Panc1 (cell line): ENCODE results near the gene PMS1. TPM values are rescaled to one million over a fixed set of nuclear protein-coding genes. Genes with fewer than 3 reads are reported as not detected.

Experiments
- ATAC-seq: fragments of 200-7000 bp; cut with Tn5 transposase; 2 replicates; pipeline ENCODE4 v1.9.1; 2020; ENCODE audit warnings: mild to moderate bottlenecking, moderate library complexity
- BruUV-seq: library from RNA; stranded (reverse); fragments of 400-500 nt; replicated peaks from 2 replicates; lab custom pipeline; 2021; lab: Mats Ljungman, UMichigan
- CTCF ChIA-PET: fragments of 300-600 bp; sonication (Branson Sonifier 250); formaldehyde crosslinking; loops from one replicate; lab custom pipeline; 2022; ENCODE audit warnings: antibody characterized with exemption; lab: Charles Lee
- POLR2A ChIA-PET: fragments of 300-600 bp; sonication (Branson Sonifier 250); formaldehyde crosslinking; loops from one replicate; lab custom pipeline; 2022; ENCODE audit warnings: antibody characterized with exemption; lab: Charles Lee
- DNase-seq: peaks from one replicate; pipeline ENCODE4 v3.0.0-alpha.2; 2010; ENCODE audit warnings: low read depth, low spot score
- H3K27ac ChIP-seq: 2 replicates; pipeline ENCODE4 v1.5.1; 2011; ENCODE audit warnings: mild to moderate bottlenecking, low read length, inconsistent platforms
- H3K27me3 ChIP-seq: fragments of 200-500 bp; sonication (Bioruptor generic); 2 replicates; pipeline ENCODE4 v1.6.0; 2014; ENCODE audit warnings: low read length, inconsistent platforms; ENCODE audit not compliant: control insufficient read depth, insufficient read depth
- H3K36me3 ChIP-seq: fragments of 200-500 bp; sonication (Bioruptor generic); 2 replicates; pipeline ENCODE4 v1.5.1; 2014; ENCODE audit warnings: inconsistent platforms, mild to moderate bottlenecking, low read length, moderate library complexity; ENCODE audit not compliant: control insufficient read depth, insufficient read depth
- H3K4me1 ChIP-seq: 2 replicates; pipeline ENCODE4 v1.5.1; 2011; ENCODE audit warnings: inconsistent platforms, mild to moderate bottlenecking, low read length, moderate library complexity; ENCODE audit not compliant: control insufficient read depth, insufficient read depth
- H3K4me3 ChIP-seq, 2 experiments: 2 replicates each; pipeline ENCODE4 v1.5.1; 2011 to 2012; ENCODE audit warnings: low read depth in 2 of 2, low read length in 2 of 2, mild to moderate bottlenecking in 2 of 2, inconsistent platforms in 1 of 2, moderate library complexity in 1 of 2
- H3K9me3 ChIP-seq: fragments of 200-500 bp; sonication (Bioruptor generic); 2 replicates; pipeline ENCODE4 v1.5.1; 2014; ENCODE audit warnings: low read depth, mild to moderate bottlenecking, inconsistent platforms, low read length, moderate library complexity; ENCODE audit not compliant: control insufficient read depth, insufficient read depth
- CTCF ChIP-seq: fragments of 450-650 bp; IDR thresholded peaks from 2 replicates; pipeline ENCODE4 v1.5.1; 2017; ENCODE audit warnings: mild to moderate bottlenecking
- POLR2AphosphoS5 ChIP-seq: IDR thresholded peaks from 2 replicates; pipeline ENCODE4 v1.6.1; 2012; ENCODE audit warnings: mild to moderate bottlenecking, low read depth, low read length, moderate library complexity
- REST ChIP-seq, 2 experiments: IDR thresholded peaks; 2 replicates each; pipeline ENCODE4 v1.6.1; 2011 to 2012; ENCODE audit warnings: low read depth in 2 of 2, control low read depth in 1 of 2, low read length in 1 of 2, mild to moderate bottlenecking in 1 of 2, moderate library complexity in 1 of 2; ENCODE audit not compliant: insufficient read depth in 1 of 2
- SIN3A ChIP-seq: IDR thresholded peaks from 2 replicates; pipeline ENCODE4 v1.6.1; 2012; ENCODE audit warnings: low read depth, mild to moderate bottlenecking, low read length, moderate library complexity, borderline replicate concordance; ENCODE audit not compliant: insufficient read depth
- TCF7L2 ChIP-seq: IDR thresholded peaks from 2 replicates; pipeline ENCODE4 v1.6.1; 2011; ENCODE audit warnings: mild to moderate bottlenecking, low read depth, low read length, inconsistent platforms
- in situ Hi-C: cut with HindIII; loops from 2 replicates; pipeline ENCODE4 v1.10.0; 2016; ENCODE audit warnings: low sequenced_read_pairs, low pct_unique_long_range_greater_than_20kb
- intact Hi-C: fragments of 100-400 bp; cut with micrococcal nuclease; formaldehyde crosslinking; loops from one replicate; pipeline ENCODE4 v1.10.0; 2022; ENCODE audit not compliant: unreplicated experiment
- total RNA-seq: library from RNA; stranded (reverse); gene quantifications from one replicate; pipeline ENCODE4 v1.2.1, GENCODE V29; 2021; ENCODE audit not compliant: unreplicated experiment

The PMS1 gene
- total RNA-seq, 1 experiment from 2014 or later, result 47.0 TPM

GRCh38 chr2:189821953-189822748 lies 37.9 kb downstream of the PMS1 start:
- Histone ChIP-seq H3K36me3 (peaks cover 11% of the 10 kb centered on the region), H3K9me3 (no peaks in the 10 kb centered on the region), H3K4me3 (no peak overlapping the region), H3K27ac (no peak overlapping the region), H3K27me3 (no peaks in the 10 kb centered on the region), H3K4me1 (no peaks in the 10 kb centered on the region)
- no peak for TF ChIP-seq CTCF
- TF ChIP-seq SIN3A, result no peak
- TF ChIP-seq TCF7L2, result no peak
- TF ChIP-seq REST (IDR thresholded peaks at IDR 0.05; ENCODE audit: insufficient read depth in 1 of 2, low read depth in 2 of 2, low read length in 1 of 2), result no peak
- no peak for TF ChIP-seq POLR2AphosphoS5
- no TSS peak for BruUV-seq
- ChIA-PET POLR2A (no interaction called here), CTCF (no interaction called here)
- ATAC-seq (no peak), DNase-seq (no peak)
- in situ Hi-C loops (no loop called here), intact Hi-C loops (no loop called here)

GRCh38 chr2:189824694-189825396 lies 40.6 kb downstream of the PMS1 start:
- no peaks in the 10 kb centered on the region for H3K9me3 ChIP-seq
- POLR2A ChIA-PET, result no interaction called here
- intact Hi-C loops, result no loop called here
- no peak overlapping the region for H3K27ac ChIP-seq
- no TSS peak for BruUV-seq
- H3K4me1 ChIP-seq, result no peaks in the 10 kb centered on the region; the same call in 1 of the 2 replicates
- TF ChIP-seq TCF7L2 (no peak), SIN3A (no peak), CTCF (no peak), REST (IDR thresholded peaks at IDR 0.05; ENCODE audit: insufficient read depth in 1 of 2, low read depth in 2 of 2, low read length in 1 of 2) (no peak), POLR2AphosphoS5 (no peak)
- in situ Hi-C loops, result no loop called here
- CTCF ChIA-PET, result no interaction called here
- no peaks in the 10 kb centered on the region for H3K27me3 ChIP-seq
- no peak overlapping the region for H3K4me3 ChIP-seq
- H3K36me3 ChIP-seq, result no peaks in the 10 kb centered on the region; the same call in 1 of the 2 replicates
- DNase-seq (no peak), ATAC-seq (no peak)
